Activated CD8-positive, alpha-beta T cell treated with anti-CD3 and anti-CD28 coated beads for 36 hours (primary cell): ENCODE measurements around the gene MTMR3. TPM values are rescaled to one million over a fixed set of nuclear protein-coding genes. Genes with fewer than 3 reads are reported as not detected.

Experiments used
- ATAC-seq: fragments of 200-7000 bp; cut with Tn5 transposase; one replicate; pipeline ENCODE4 v1.10.0; 2021; ENCODE audit warnings: mild to moderate bottlenecking, moderate library complexity
- CTCF ChIA-PET: fragments of 350-600 bp; sonication (Branson Sonifier 250); formaldehyde crosslinking; loops from one replicate; lab custom pipeline; 2021; ENCODE audit warnings: antibody characterized with exemption; lab: Charles Lee
- POLR2A ChIA-PET: fragments of 350-600 bp; sonication (Branson Sonifier 250); formaldehyde crosslinking; loops from one replicate; lab custom pipeline; 2021; ENCODE audit warnings: antibody characterized with exemption; lab: Charles Lee
- DNase-seq: peaks from one replicate; pipeline ENCODE4 v3.0.0-alpha.2; 2020
- H3K27ac Mint-ChIP-seq: one replicate; pipeline ENCODE4 v1.8.0; 2021; ENCODE audit warnings: mild to moderate bottlenecking, mixed read lengths
- H3K27me3 Mint-ChIP-seq: one replicate; pipeline ENCODE4 v1.8.0; 2021; ENCODE audit warnings: mixed read lengths
- H3K36me3 Mint-ChIP-seq: one replicate; pipeline ENCODE4 v1.8.0; 2021; ENCODE audit warnings: low read depth, mixed read lengths
- H3K4me1 Mint-ChIP-seq: one replicate; pipeline ENCODE4 v1.8.0; 2021; ENCODE audit warnings: low read depth, mixed read lengths
- H3K4me3 Mint-ChIP-seq: one replicate; pipeline ENCODE4 v1.8.0; 2021; ENCODE audit warnings: mild to moderate bottlenecking, moderate library complexity, mixed read lengths
- H3K9me3 Mint-ChIP-seq: one replicate; pipeline ENCODE4 v1.8.0; 2021; ENCODE audit warnings: mixed read lengths
- intact Hi-C: fragments of 100-400 bp; cut with micrococcal nuclease; formaldehyde crosslinking; loops from one replicate; pipeline ENCODE4 v1.10.0; 2022
- total RNA-seq, 2 experiments: library from RNA; stranded (reverse); gene quantifications; one replicate each; pipeline ENCODE4 v1.2.3, GENCODE V29; 2021
- TF ChIP-seq, protein P1 (sequence below): fragments of 200-600 bp; IDR thresholded peaks from one replicate; pipeline ENCODE4 v1.8.0; 2022; ENCODE audit warnings: antibody characterized with exemption, mild to moderate bottlenecking

The MTMR3 gene
- total RNA-seq, 2 experiments from 2014 or later = 19.5 to 21.3 TPM

DNA sequence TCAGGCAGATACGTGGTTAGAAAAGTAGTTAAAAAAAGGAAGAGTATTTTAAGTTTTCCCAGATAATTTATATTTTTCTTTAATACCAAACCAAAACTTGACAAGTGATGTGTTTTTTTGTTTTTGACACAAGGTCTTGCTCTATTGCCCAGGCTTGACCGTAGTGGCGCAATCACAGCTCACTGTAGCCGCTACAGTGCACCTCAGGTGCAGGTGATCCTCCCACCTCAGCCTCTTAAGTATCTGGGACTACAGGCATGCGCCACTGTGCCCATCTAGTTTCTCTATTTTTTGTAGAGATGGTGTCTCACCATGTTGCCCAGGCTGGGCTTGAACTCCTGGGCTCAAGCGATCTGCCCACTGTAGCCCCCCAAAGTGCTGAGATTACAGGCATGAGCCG, 92.5 kb downstream of the MTMR3 start:
- Mint-ChIP-seq H3K36me3 (peaks cover 1% of the 10 kb centered on the region), H3K4me1 (no peaks in the 10 kb centered on the region), H3K27ac (no peak overlapping the region), H3K27me3 (no peaks in the 10 kb centered on the region), H3K9me3 (no peaks in the 10 kb centered on the region), H3K4me3 (no peak overlapping the region)
- ChIA-PET POLR2A (no interaction called here), CTCF (no interaction called here)
- DNase-seq (no peak), ATAC-seq (no peak)
- intact Hi-C loops = no loop called here
- TF ChIP-seq, protein P1, sequence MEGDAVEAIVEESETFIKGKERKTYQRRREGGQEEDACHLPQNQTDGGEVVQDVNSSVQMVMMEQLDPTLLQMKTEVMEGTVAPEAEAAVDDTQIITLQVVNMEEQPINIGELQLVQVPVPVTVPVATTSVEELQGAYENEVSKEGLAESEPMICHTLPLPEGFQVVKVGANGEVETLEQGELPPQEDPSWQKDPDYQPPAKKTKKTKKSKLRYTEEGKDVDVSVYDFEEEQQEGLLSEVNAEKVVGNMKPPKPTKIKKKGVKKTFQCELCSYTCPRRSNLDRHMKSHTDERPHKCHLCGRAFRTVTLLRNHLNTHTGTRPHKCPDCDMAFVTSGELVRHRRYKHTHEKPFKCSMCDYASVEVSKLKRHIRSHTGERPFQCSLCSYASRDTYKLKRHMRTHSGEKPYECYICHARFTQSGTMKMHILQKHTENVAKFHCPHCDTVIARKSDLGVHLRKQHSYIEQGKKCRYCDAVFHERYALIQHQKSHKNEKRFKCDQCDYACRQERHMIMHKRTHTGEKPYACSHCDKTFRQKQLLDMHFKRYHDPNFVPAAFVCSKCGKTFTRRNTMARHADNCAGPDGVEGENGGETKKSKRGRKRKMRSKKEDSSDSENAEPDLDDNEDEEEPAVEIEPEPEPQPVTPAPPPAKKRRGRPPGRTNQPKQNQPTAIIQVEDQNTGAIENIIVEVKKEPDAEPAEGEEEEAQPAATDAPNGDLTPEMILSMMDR = no peak

DNA sequence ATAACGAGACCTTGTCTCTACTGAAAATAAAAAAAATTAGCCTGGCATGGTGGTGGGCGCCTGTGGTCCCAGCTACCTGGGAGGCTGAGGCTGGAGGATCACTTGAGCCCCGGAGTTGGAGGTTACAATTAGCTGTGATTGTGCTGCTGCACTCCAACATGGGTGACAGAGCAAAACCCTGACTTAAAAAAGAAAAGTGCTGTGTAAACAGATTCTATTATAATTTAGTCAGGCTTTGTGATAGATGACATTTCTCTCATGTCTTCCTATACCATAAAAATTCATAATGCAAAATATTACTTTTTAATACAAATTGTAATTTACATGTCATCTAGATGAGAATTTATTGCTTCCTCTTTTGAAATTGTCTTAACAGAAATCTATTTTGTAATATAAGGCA, 94.1 kb downstream of the MTMR3 start:
- DNase-seq (no peak), ATAC-seq (no peak)
- POLR2A ChIA-PET = no interaction called here
- CTCF ChIA-PET = interaction anchor here (1.6 kb wide), 1 partner anchor 28 kb away, joined by 5 read pairs; no protein-coding TSS in a partner anchor
- H3K27me3 Mint-ChIP-seq = no peaks in the 10 kb centered on the region
- no peak overlapping the region for H3K4me3 Mint-ChIP-seq
- H3K36me3 Mint-ChIP-seq = peaks cover 1% of the 10 kb centered on the region
- no peak overlapping the region for H3K27ac Mint-ChIP-seq
- H3K9me3 Mint-ChIP-seq = no peaks in the 10 kb centered on the region
- H3K4me1 Mint-ChIP-seq = no peaks in the 10 kb centered on the region
- TF ChIP-seq, protein P1 = no peak
- intact Hi-C loops = no loop called here

DNA sequence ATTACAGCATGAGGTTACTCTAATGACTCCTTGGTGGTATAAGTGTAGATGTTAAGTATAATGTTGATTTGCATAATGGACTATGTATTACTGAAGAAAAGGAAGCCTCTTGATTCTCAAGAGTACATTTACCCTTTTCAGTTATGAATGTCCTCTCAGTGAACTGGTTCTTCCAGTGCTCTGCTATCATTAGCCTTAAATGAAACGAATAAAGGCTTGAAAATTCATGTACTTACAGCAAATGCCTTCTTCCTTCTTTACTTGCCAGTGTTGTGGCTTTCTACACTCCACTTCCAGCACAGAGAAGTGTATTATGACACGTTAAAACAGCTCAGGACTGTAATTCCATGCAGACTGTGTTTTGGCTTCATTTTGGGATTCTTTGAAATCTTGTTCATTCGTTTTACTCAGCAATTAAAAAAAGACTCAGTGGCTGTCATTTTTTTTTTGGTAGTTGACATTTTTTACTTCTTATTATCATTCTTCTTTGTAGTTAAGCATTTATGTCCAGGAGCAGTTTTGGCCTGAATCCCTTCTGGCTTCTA, 96.9 kb downstream of the MTMR3 start:
- no peaks in the 10 kb centered on the region for H3K9me3 Mint-ChIP-seq
- CTCF ChIA-PET = interaction anchor here (1.1 to 1.8 kb wide), 3 partner anchors 10 to 25 kb away, joined by 3 to 6 read pairs (median 5); no protein-coding TSS in a partner anchor
- POLR2A ChIA-PET = no interaction called here
- TF ChIP-seq, protein P1 = no peak
- H3K36me3 Mint-ChIP-seq = peaks cover 2% of the 10 kb centered on the region
- H3K27me3 Mint-ChIP-seq = no peaks in the 10 kb centered on the region
- no peak overlapping the region for H3K4me3 Mint-ChIP-seq
- DNase-seq (no peak), ATAC-seq (no peak)
- H3K4me1 Mint-ChIP-seq = no peaks in the 10 kb centered on the region
- intact Hi-C loops = no loop called here
- H3K27ac Mint-ChIP-seq = no peak overlapping the region

DNA sequence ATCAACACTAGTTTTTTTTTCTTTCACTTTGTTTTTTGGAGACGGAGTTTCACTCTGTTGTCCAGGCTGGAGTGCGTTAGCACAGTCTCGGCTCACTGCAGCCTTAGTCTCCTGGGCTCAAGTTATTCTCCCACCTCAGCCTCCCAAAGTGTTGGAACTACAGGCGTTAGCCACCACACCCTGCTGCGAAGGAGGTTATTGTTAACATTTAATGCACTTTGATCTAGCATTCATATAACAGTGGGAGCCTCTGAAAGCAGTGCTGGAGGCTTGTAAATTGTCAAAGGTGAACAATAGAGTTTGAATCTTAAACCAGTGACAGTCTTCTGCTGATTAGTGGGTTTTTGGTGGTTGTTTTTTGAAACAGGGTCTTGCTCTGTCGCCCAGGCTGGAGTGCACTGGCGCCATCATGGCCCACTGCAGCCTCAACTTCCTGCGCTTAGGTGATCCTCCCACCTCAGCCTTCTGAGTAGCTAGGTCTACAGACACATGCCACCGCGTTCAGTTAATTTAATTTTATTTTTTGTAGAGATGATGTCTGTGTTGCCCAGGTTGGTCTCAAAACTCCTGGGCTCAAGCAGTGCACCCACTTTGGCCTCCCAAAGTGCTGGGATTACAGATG, 100.4 kb downstream of the MTMR3 start:
- POLR2A ChIA-PET = no interaction called here
- H3K36me3 Mint-ChIP-seq = peaks cover 2% of the 10 kb centered on the region
- CTCF ChIA-PET = no interaction called here

DNA sequence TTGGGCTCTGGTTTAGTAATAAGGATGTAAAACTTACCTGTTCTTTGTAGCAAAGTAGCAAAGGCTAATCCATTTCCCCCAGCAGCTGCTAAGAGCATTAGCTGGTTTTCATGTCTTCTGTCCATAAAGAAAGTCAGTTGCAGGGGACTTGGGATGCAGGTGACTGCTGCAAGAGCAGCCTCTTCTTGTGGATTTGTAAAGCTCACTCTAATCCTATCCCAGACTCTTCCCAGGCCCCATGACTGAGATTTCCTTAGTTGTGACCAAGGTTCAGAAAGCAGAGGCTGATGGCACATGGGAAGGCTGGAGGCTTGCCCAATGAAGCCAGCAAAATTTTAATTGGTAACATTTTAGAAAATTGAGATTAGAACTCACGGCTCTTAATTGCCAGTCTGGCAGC, 102.9 kb downstream of the MTMR3 start:
- Mint-ChIP-seq H3K9me3 (no peaks in the 10 kb centered on the region), H3K27me3 (no peaks in the 10 kb centered on the region), H3K4me3 (no peak overlapping the region), H3K4me1 (no peaks in the 10 kb centered on the region), H3K27ac (no peak overlapping the region), H3K36me3 (peaks cover 2% of the 10 kb centered on the region)
- intact Hi-C loops = no loop called here
- DNase-seq (no peak), ATAC-seq (no peak)
- TF ChIP-seq, protein P1 = no peak
- CTCF ChIA-PET = no interaction called here
- POLR2A ChIA-PET = interaction anchor here (0.6 to 1.0 kb wide), 3 partner anchors 34 to 363 kb away, joined by 3 read pairs; no protein-coding TSS in a partner anchor

More for the DNA sequence above, 100.4 kb downstream of the MTMR3 start:
- Mint-ChIP-seq H3K4me1 (no peaks in the 10 kb centered on the region), H3K9me3 (no peaks in the 10 kb centered on the region), H3K27me3 (no peaks in the 10 kb centered on the region), H3K27ac (no peak overlapping the region), H3K4me3 (no peak overlapping the region)
- TF ChIP-seq, protein P1 = no peak
- intact Hi-C loops = no loop called here
- no peak for ATAC-seq
- DNase-seq = no peak
